Epithelial cell of proximal tubule (primary cell): Measurements from ENCODE around the gene SPATS2L. TPM values are rescaled to one million over a fixed set of nuclear protein-coding genes. Genes with fewer than 3 reads are reported as not detected.

ENCODE experiments used
- DNase-seq: peaks from one replicate; pipeline ENCODE4 v3.0.0-alpha.2; 2011; ENCODE audit warnings: low read depth
- H3K4me3 ChIP-seq: 2 replicates; pipeline ENCODE4 v1.5.1; 2011; ENCODE audit warnings: low read depth, mild to moderate bottlenecking, low read length
- total RNA-seq: library from RNA; depleted of rRNA; stranded (reverse); fragments of >200 nt; gene quantifications from 2 replicates; pipeline ENCODE4 v1.2.3, GENCODE V29; 2015
- TF ChIP-seq, protein P1 (sequence below): conservative IDR thresholded peaks from 2 replicates; pipeline ENCODE4 v1.5.1; 2012; ENCODE audit warnings: low read depth, mild to moderate bottlenecking, low read length

Gene SPATS2L
- total RNA-seq, 1 donor from 2014 or later, result 93.9 TPM

DNA sequence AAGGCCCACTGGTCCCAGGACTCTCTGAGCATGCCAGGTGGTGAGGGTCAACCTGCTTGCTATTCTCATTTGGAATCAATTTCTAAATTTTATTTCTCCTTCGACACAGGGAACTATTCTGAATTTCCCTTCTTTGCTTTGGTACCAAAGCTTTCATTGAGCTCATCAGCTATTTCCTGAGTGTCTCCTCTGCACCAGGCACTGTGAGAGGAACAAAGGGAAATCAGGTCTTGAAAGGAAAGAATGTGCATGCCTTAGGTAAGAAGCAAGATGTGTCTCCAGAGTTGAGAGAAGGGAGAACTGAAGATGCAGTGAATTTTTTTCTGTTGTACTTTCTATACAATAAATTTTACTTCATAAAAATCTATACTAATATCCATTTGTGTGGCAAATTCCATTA, 17.9 kb downstream of the SPATS2L start:
- DNase-seq, result no peak
- TF ChIP-seq, protein P1, sequence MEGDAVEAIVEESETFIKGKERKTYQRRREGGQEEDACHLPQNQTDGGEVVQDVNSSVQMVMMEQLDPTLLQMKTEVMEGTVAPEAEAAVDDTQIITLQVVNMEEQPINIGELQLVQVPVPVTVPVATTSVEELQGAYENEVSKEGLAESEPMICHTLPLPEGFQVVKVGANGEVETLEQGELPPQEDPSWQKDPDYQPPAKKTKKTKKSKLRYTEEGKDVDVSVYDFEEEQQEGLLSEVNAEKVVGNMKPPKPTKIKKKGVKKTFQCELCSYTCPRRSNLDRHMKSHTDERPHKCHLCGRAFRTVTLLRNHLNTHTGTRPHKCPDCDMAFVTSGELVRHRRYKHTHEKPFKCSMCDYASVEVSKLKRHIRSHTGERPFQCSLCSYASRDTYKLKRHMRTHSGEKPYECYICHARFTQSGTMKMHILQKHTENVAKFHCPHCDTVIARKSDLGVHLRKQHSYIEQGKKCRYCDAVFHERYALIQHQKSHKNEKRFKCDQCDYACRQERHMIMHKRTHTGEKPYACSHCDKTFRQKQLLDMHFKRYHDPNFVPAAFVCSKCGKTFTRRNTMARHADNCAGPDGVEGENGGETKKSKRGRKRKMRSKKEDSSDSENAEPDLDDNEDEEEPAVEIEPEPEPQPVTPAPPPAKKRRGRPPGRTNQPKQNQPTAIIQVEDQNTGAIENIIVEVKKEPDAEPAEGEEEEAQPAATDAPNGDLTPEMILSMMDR, result no peak
- no peak overlapping the region for H3K4me3 ChIP-seq

DNA sequence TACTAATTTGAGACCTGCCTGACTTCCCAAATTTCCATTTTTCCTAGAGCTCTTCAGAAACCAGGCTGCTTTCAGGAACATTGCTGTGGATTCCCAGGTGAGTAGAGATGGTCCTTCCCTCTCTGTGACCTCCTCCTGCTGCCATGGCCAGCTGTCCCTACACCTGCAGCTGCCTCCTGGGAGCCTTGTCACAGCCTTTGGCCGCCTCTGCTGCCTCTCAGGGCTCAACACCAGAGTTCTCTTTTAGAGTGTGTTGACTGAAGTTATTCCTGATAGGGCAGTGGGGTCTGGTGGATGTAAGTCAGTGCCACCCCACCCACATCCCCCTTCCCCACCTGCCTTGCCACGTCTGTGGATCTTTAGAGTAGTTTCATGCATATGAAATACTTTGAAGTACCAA, 22.9 kb downstream of the SPATS2L start:
- no peak overlapping the region for H3K4me3 ChIP-seq
- DNase-seq, result no peak
- TF ChIP-seq, protein P1, result no peak

DNA sequence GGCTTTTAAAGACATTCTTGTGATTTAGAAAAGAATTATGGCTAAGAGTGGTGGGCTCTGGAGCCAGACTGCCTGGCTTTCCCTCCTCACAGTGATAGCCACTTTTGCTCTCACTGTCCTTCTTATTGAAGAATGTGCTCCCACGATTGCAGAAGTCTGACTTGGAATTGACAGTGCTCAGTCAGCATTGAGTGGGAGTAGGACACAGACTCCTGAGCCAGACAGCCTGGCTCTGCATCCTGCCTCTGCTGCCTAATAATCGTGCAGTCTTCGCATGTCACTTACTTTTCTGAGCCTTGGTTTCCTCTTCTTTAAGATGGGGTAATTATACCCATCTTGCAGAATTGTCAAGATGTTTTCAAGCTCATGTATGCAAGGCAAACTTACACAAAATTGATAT, 23.3 kb downstream of the SPATS2L start:
- no peak overlapping the region for H3K4me3 ChIP-seq
- TF ChIP-seq, protein P1, result no peak
- no peak for DNase-seq

DNA sequence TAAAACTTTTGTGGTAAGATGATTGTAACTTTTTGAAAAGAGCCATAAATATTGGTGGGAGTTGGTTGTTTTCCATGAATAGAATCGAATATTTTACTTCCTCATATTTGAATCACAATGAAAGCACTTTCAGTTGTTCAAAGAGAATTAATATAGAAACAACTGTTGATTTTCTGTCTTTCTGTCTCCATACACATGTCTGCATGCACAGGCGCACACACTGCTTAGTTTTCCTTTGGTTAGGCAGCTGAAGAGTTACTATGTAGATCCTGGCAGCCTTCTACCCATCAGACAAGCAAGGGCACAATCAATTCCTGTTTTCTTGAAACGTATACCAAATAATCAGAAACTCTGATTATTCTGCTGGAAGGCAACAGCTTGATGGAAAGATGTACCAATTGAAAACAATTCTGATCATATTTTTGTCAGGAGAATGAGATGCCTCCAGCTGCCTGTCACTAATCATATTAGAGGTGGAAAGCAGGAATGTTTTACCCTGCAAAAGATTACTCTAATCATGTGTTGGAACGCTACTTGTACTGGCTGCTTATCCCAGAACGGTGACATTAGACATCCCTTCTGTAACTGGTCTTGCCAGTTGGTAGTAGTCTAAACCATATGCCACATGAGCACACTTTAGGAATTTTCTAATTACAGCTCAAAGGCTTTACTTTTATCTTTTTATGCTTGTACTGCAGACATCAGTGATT, 24.0 kb downstream of the SPATS2L start:
- H3K4me3 ChIP-seq, result no peak overlapping the region
- TF ChIP-seq, protein P1, result no peak
- DNase-seq, result no peak

DNA sequence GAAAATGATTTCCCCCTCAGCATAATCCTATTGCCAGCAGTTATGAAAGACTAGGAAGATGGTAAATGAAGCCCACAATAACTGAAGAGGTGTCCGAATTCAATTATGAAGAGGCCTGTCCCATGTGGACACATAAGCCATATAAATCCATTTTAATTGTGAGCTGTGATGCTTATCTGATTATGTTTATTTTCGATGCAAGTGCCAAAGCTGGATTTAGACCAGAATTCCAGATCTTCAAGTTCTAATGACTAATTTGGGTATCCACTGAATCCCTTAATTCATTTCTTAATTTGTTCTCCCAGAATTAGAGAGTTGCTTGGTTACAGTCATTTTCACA, 24.5 kb downstream of the SPATS2L start:
- TF ChIP-seq, protein P1, result no peak
- no peak for DNase-seq
- H3K4me3 ChIP-seq, result no peak overlapping the region

DNA sequence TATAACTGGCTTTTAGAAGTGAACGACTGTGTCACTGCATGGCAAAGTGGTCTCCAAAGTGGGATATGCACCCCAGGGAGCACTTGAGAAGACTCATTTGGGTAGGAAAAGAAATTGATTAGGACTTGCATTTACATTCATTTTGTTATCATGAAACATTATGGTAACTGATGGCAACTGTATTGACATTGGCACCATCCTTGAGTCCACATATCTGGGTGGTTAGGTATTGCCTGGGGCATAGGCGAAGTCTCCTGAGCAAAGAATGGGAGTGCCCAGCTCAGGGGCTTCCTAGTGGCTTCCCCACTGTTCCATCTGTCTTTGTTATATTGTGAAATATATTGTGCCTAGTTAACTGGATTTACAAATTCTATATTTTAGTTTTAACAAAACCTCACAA, 29.2 kb downstream of the SPATS2L start:
- DNase-seq, result no peak
- no peak overlapping the region for H3K4me3 ChIP-seq
- TF ChIP-seq, protein P1, result no peak

DNA sequence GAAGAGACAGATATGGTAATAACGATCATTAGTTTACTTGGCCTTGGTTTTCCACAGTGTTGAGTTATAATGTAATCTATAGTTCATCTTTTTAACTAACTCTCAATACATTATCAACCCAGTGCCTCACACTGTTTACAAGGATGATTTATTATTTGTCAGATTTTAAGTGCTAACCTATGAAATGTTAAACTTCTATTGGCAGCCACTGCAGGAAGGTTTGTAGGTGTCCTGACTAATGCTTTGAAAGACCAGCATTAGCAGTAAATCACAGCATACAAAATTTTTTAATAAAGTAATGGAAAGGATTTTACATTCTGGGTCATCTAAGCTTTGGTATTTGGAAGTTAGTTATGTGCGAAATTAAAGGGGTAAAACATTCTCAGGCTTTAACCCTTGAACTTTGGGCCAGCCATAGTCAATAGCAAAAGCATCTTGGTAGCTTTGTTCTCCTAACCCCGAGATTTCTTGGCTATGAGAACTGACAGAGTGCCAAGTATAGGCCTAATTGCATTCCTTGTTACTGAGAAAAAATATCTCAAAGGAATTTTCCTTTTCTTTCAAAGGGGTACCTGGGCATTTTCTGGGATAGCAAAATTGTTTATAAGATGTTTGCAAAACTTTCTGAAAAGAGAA, 30.6 kb downstream of the SPATS2L start:
- DNase-seq, result no peak
- TF ChIP-seq, protein P1, result no peak
- H3K4me3 ChIP-seq, result no peak overlapping the region
